HEK293T (cell line): ENCODE results near the gene TTC7B.

ENCODE experiments used
- ARNT ChIP-seq: fragments of 450-650 bp; IDR thresholded peaks from 2 replicates; pipeline ENCODE4 v1.6.1; 2017; ENCODE audit warnings: mild to moderate bottlenecking
- BHLHE40 ChIP-seq: fragments of 450-650 bp; IDR thresholded peaks from 2 replicates; pipeline ENCODE4 v1.6.1; 2016; ENCODE audit warnings: mild to moderate bottlenecking, moderate library complexity, borderline replicate concordance
- ELF4 ChIP-seq: fragments of 450-650 bp; IDR thresholded peaks from 2 replicates; pipeline ENCODE4 v1.6.1; 2017; ENCODE audit warnings: antibody characterized with exemption
- FOXA1 ChIP-seq: fragments of 450-650 bp; IDR thresholded peaks from 2 replicates; pipeline ENCODE4 v1.6.1; 2016; ENCODE audit warnings: mild to moderate bottlenecking
- FOXK2 ChIP-seq: fragments of 450-650 bp; IDR thresholded peaks from 2 replicates; pipeline ENCODE4 v1.6.1; 2016; ENCODE audit warnings: mild to moderate bottlenecking
- FOXM1 ChIP-seq: fragments of 450-650 bp; IDR thresholded peaks from 2 replicates; pipeline ENCODE4 v1.6.1; 2017; ENCODE audit warnings: mild to moderate bottlenecking, borderline replicate concordance
- L3MBTL2 ChIP-seq: fragments of 450-650 bp; conservative IDR thresholded peaks from 2 replicates; pipeline ENCODE4 v1.6.1; 2016; ENCODE audit warnings: mild to moderate bottlenecking
- LEF1 ChIP-seq: fragments of 450-650 bp; IDR thresholded peaks from 2 replicates; pipeline ENCODE4 v1.6.1; 2017; ENCODE audit warnings: mild to moderate bottlenecking, borderline replicate concordance
- NFRKB ChIP-seq: fragments of 450-650 bp; IDR thresholded peaks from 2 replicates; pipeline ENCODE4 v1.6.1; 2016; ENCODE audit warnings: mild to moderate bottlenecking, moderate library complexity
- SP1 ChIP-seq: fragments of 450-650 bp; IDR thresholded peaks from 2 replicates; pipeline ENCODE4 v1.6.1; 2017
- SUZ12 ChIP-seq: fragments of 450-650 bp; IDR thresholded peaks from 2 replicates; pipeline ENCODE4 v1.6.1; 2016; ENCODE audit warnings: mild to moderate bottlenecking
- ZNF384 ChIP-seq: fragments of 450-650 bp; IDR thresholded peaks from 2 replicates; pipeline ENCODE4 v1.6.1; 2016
- TF ChIP-seq, protein P1 (sequence below): fragments of 450-650 bp; IDR thresholded peaks from 2 replicates; pipeline ENCODE4 v1.6.1; 2016

DNA sequence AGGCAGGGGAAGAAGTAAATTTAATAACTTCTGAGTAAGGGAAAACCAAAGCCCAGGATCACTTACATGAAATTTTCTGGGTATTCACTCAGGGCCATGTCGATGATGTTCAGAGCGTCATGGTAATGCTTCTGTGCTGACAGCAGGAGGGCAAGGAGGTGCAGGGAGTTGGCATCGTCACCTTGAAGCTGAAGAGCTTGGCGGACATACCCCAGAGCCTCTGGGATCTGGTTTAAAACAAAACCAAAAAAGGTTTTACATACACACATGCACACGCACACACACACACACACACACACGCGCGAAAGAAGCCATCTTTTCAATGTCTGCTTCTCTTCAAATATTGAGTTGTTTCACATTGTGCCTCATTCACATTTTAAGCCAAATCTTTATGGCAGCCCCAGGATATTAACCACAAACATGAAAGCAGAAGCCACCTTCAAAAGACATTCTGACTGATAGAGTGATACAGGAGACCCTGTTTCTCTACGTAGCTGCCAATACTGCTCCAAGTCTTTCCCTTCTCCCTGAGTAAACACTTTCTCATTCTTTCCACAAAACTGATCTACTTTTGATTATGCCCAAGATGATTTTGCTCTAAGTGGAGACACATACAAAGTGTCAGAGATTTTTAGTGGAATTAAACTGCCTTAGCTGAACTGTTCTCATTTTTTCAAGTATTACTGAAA is 172.1 kb downstream of the TTC7B start:
- TF ChIP-seq ELF4 (no peak), ARNT (no peak), ZNF384 (no peak), FOXA1 (no peak), LEF1 (no peak), BHLHE40 (no peak), FOXK2 (no peak), SP1 (no peak), L3MBTL2 (no peak), NFRKB (no peak), FOXM1 (no peak), SUZ12 (no peak)
- TF ChIP-seq, protein P1, sequence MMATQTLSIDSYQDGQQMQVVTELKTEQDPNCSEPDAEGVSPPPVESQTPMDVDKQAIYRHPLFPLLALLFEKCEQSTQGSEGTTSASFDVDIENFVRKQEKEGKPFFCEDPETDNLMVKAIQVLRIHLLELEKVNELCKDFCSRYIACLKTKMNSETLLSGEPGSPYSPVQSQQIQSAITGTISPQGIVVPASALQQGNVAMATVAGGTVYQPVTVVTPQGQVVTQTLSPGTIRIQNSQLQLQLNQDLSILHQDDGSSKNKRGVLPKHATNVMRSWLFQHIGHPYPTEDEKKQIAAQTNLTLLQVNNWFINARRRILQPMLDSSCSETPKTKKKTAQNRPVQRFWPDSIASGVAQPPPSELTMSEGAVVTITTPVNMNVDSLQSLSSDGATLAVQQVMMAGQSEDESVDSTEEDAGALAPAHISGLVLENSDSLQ: no peak
